Measurements from ENCODE around the gene GPR162. TPM values are rescaled to one million over a fixed set of nuclear protein-coding genes. Genes with fewer than 3 reads are reported as not detected.
"Not testable (repeated sequence)": the region's sequence is repeated elsewhere in the genome, so short reads cannot be mapped to it uniquely, and the experiment has no call there.

GPR162 gene
- total and polyA plus RNA-seq, 2 donors from 2014 or later: 5.0 to 9.8 TPM

GRCh38 chr12:6867413-6868210, 46.0 kb downstream of the GPR162 start, which contains the start of gene TPI1:
TSS of gene TPI1 (plus strand) at chr12:6867531. CDS start at chr12:6867567, 36 bp downstream.
- no peak for TF ChIP-seq CTCF (IDR thresholded peaks at IDR 0.05; ENCODE audit: borderline replicate concordance, extremely low read depth, insufficient read depth)
- Histone ChIP-seq H3K4me3 (ENCODE audit: low read length in 3 of 3) (peak within 1 kb of the TSS; percentile 77 to 85 (median 80)), H3K9me3 (ENCODE audit: control insufficient read depth in 2 of 3, insufficient read depth in 1 of 3, low read length in 3 of 3) (no peaks in the 10 kb centered on the region), H3K27me3 (ENCODE audit: control insufficient read depth, insufficient read depth, low read length) (no peaks in the 10 kb centered on the region), H3K36me3 (ENCODE audit: control insufficient read depth in 2 of 3, insufficient read depth in 3 of 3, low read length in 3 of 3) (peaks cover 7 to 35% (median 16%) of the 10 kb centered on the region in 3 donors), H3K4me1 (ENCODE audit: control insufficient read depth in 2 of 3, insufficient read depth in 2 of 3, low read depth in 1 of 3, low read length in 3 of 3) (peaks cover 0 to 36% (median 23%) of the 10 kb centered on the region in 3 donors), H3K9ac (ENCODE audit: low read length in 3 of 3) (peak within 1 kb of the TSS; percentile 64 to 76 (median 76)), H3K27ac (ENCODE audit: low read depth in 2 of 2, low read length in 2 of 2) (peak within 1 kb of the TSS; percentile 95 to 96)
- DNase-seq: peak; percentile 87 to 97 (median 92)
- no peak for FAIRE-seq
- intact Hi-C loops (cut with DNase I): no loop called here

GRCh38 chr12:6868211-6869048, 46.8 kb downstream of the GPR162 start:
- peak overlapping the region; percentile 62 to 76 (median 64) for H3K9ac ChIP-seq (ENCODE audit: low read length in 3 of 3)
- peak overlapping the region; percentile 77 to 85 (median 80) for H3K4me3 ChIP-seq (ENCODE audit: low read length in 3 of 3)
- no peak for TF ChIP-seq CTCF (IDR thresholded peaks at IDR 0.05; ENCODE audit: borderline replicate concordance, extremely low read depth, insufficient read depth)
- H3K27ac ChIP-seq (ENCODE audit: low read depth in 2 of 2, low read length in 2 of 2): peak overlapping the region; percentile 95 to 96
- intact Hi-C loops (cut with DNase I): no loop called here
- H3K27me3 ChIP-seq (ENCODE audit: control insufficient read depth, insufficient read depth, low read length): no peaks in the 10 kb centered on the region
- H3K4me1 ChIP-seq (ENCODE audit: control insufficient read depth in 2 of 3, insufficient read depth in 2 of 3, low read depth in 1 of 3, low read length in 3 of 3): peaks cover 0 to 36% (median 23%) of the 10 kb centered on the region in 3 donors
- DNase-seq (peak in 2 of 5 donors; percentile 23 to 46), FAIRE-seq (no peak)
- no peaks in the 10 kb centered on the region for H3K9me3 ChIP-seq (ENCODE audit: control insufficient read depth in 2 of 3, insufficient read depth in 1 of 3, low read length in 3 of 3)
- peaks cover 7 to 29% (median 12%) of the 10 kb centered on the region in 3 donors for H3K36me3 ChIP-seq (ENCODE audit: control insufficient read depth in 2 of 3, insufficient read depth in 3 of 3, low read length in 3 of 3)

- Histone ChIP-seq H3K9me3 (ENCODE audit: control insufficient read depth in 2 of 3, insufficient read depth in 1 of 3, low read length in 3 of 3) (no peaks in the 10 kb centered on the region), H3K9ac (ENCODE audit: low read length in 3 of 3) (peak overlapping the region in 2 of 3 donors; percentile 8 to 62), H3K4me3 (ENCODE audit: low read length in 3 of 3) (peak overlapping the region in 1 of 3 donors; percentile 80), H3K4me1 (ENCODE audit: control insufficient read depth in 2 of 3, insufficient read depth in 2 of 3, low read depth in 1 of 3, low read length in 3 of 3) (peaks cover 0 to 40% (median 23%) of the 10 kb centered on the region in 3 donors), H3K36me3 (ENCODE audit: control insufficient read depth in 2 of 3, insufficient read depth in 3 of 3, low read length in 3 of 3) (peaks cover 7 to 27% (median 9%) of the 10 kb centered on the region in 3 donors), H3K27me3 (ENCODE audit: control insufficient read depth, insufficient read depth, low read length) (no peaks in the 10 kb centered on the region), H3K27ac (ENCODE audit: low read depth in 2 of 2, low read length in 2 of 2) (peak overlapping the region in 1 of 2 donors; percentile 95)
- DNase-seq: peak; percentile 85 to 93 (median 92)
- intact Hi-C loops (cut with DNase I): no loop called here
- no peak for FAIRE-seq
- TF ChIP-seq CTCF (IDR thresholded peaks at IDR 0.05; ENCODE audit: borderline replicate concordance, extremely low read depth, insufficient read depth): peak; percentile 78
These were observed 47.7 kb downstream of the GPR162 start for GRCh38 chr12:6869049-6870021.

- FAIRE-seq; H3K4me3 ChIP-seq (ENCODE audit: low read length in 3 of 3); intact Hi-C loops (cut with DNase I); H3K27ac ChIP-seq (ENCODE audit: low read depth in 2 of 2, low read length in 2 of 2); H3K9me3 ChIP-seq (ENCODE audit: control insufficient read depth in 2 of 3, insufficient read depth in 1 of 3, low read length in 3 of 3); H3K27me3 ChIP-seq (ENCODE audit: control insufficient read depth, insufficient read depth, low read length); H3K9ac ChIP-seq (ENCODE audit: low read length in 3 of 3): not testable (repeated sequence)
- H3K36me3 ChIP-seq (ENCODE audit: control insufficient read depth in 2 of 3, insufficient read depth in 3 of 3, low read length in 3 of 3): peaks cover 7 to 20% (median 9%) of the 10 kb centered on the region in 3 donors
- peaks cover 0 to 40% (median 23%) of the 10 kb centered on the region in 3 donors for H3K4me1 ChIP-seq (ENCODE audit: control insufficient read depth in 2 of 3, insufficient read depth in 2 of 3, low read depth in 1 of 3, low read length in 3 of 3)
- peak in 1 of 5 donors; percentile 1 for DNase-seq
These were observed 48.7 kb downstream of the GPR162 start for GRCh38 chr12:6870304-6870703.

All from kidney (tissue), 14 donors.